Renal cortex interstitium (tissue), 15 donors: ENCODE measurements around the gene CCKAR. TPM values are rescaled to one million over a fixed set of nuclear protein-coding genes. Genes with fewer than 3 reads are reported as not detected.
"Not testable (repeated sequence)": the region's sequence is repeated elsewhere in the genome, so short reads cannot be mapped to it uniquely, and the experiment has no call there.

ENCODE experiments used
- DNase-seq, 11 donors: peaks; one replicate each; pipeline ENCODE4 v3.0.0-alpha.2; 2013; ENCODE audit warnings: low read depth in 9 of 11, low spot score in 4 of 11; ENCODE audit errors: extremely low read depth in 1 of 11
- long read RNA-seq, 16 experiments: transcript quantifications; one replicate each; lab custom pipeline, GENCODE V29; 2026
- polyA plus RNA-seq, 3 donors: library from polyadenylated mRNA; unstranded; fragments of 120-200 nt; gene quantifications; one replicate each; pipeline ENCODE4 v1.2.1, GENCODE V29; 2013; ENCODE audit not compliant: insufficient read length in 3 of 3

CCKAR gene, protein sequence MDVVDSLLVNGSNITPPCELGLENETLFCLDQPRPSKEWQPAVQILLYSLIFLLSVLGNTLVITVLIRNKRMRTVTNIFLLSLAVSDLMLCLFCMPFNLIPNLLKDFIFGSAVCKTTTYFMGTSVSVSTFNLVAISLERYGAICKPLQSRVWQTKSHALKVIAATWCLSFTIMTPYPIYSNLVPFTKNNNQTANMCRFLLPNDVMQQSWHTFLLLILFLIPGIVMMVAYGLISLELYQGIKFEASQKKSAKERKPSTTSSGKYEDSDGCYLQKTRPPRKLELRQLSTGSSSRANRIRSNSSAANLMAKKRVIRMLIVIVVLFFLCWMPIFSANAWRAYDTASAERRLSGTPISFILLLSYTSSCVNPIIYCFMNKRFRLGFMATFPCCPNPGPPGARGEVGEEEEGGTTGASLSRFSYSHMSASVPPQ
- under 1 TPM in 2 of 3 donors, not detected in 1; 0.06 to 0.09 TPM for polyA plus RNA-seq
- long read RNA-seq, donor 1: 0 reads
- long read RNA-seq, donor 2: 0 reads
- long read RNA-seq, donor 3: 0 reads
- long read RNA-seq, donor 4: 0 reads
- long read RNA-seq, donor 5: 0 reads
- long read RNA-seq, donor 6: 0 reads
- long read RNA-seq, donor 7: 0 reads
- long read RNA-seq, donor 8: 0 reads
- long read RNA-seq, donor 9: 0 reads
- long read RNA-seq, donor 10: 0 reads
- long read RNA-seq, donor 11: 0 reads
- long read RNA-seq, donor 12: 0 reads
- long read RNA-seq, donor 13: 0 reads
- long read RNA-seq, donor 14: 0 reads
- long read RNA-seq, donor 15: 0 reads
- long read RNA-seq, donor 16: 0 reads

GRCh38 chr4:26490111-26490959, at the start of gene CCKAR:
Gene CCKAR (minus strand): TSS chr4:26490484. CDS start chr4:26490267, 217 bp downstream.
- DNase-seq: no peak

DNA sequence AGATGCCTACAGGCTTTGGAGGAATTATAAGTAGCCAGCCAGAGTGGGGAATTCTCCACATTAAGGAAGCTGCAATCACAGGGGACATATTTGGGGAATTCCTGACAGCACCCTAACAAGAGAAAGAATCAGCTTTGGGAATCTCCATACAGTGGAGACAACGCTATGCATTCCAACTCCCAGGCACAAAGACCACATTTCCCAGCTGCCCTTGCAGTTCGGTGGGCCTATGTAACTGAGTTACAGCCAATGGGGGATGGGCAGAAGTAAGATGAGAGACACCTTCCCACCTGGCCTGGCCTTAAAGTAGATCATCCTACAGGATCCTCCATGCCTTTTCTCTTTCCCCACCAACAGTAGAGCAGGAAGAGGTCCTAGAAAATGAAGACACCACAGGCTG, 43.4 kb upstream of the CCKAR start:
- no peak for DNase-seq

DNA sequence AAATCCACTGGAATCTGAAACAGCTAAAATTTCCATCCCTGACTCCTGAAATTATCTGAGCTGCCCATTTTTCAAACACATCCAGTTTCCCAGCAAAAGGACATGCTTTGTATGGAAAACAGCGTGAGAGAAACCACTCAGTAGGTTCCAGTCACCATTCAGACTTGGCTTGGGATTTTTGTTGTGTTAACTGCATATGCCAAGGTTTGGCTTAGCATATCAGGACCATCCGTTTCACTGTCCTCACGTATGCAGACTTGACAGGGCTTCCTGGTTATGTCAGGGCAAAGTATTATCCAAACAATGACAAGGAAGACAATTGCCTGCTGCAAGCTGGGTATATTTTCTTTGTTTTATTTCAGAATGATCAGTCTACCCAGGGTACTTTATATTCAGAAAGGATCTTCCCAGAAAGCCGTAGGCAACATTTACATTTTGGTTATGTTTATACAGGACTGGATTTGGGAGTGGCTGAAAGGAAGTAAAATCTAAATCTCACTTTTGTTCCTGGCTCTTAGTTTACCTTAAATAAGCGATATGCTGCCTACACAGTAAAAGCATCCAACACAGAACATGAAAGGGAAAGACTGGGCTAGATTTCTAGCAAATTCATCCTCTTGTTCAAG, 41.3 kb upstream of the CCKAR start:
- DNase-seq: no peak

- no peak for DNase-seq
Measured at GRCh38 chr4:26530099-26530498, 39.8 kb upstream of the CCKAR start.

- no peak for DNase-seq
Measured at GRCh38 chr4:26529479-26529878, 39.2 kb upstream of the CCKAR start.

GRCh38 chr4:26525771-26526150, 35.5 kb upstream of the CCKAR start:
- no peak for DNase-seq

DNA sequence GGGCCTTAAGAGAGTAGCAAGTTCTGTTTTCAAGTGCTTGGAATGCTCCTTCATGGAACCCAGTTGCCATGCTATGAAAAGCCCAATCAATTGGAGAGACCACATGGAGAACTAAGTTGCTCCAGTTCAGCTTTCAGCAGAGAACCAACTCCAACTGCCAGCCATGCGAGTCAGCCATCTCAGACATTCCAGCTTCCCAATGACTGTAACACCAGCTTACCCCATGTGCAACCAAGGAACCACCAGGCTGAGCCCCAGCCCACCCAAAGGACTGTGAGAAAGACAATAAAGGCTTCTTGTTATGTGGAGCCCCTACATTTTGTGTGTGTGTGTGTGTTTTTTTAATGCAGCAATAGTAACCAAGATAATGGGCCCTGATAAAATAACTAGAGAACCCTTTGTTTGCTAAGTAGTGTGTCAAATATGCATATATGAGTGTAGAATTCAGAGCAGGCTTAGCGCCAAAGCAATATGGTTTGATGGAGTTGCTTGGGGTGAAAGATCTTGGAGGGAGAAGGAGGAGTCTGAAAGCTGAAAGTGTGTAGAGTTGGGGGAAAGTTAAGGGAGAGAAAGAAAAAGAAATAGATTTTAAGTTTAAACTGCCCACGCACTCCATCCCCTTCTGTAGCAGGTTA, 35.0 kb upstream of the CCKAR start:
- no peak for DNase-seq

DNA sequence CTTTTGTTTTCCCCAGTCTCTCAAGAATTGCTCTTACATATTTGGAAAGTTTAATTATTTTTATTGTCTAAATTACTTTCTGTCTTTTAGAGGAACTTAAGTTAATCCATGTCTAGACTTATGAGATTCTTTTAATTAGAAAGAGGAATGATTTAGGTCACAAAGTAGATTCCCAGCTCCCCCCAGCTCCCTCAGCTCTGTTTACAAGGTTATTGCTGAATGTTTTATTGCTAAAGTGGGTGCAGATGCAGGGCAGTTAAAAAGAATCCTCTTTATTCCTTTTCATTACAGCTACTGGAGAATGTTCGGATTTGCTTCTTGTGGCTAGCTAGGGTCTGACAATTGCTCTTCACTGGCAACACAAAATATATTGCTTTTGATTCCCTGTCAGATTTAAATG, 33.7 kb upstream of the CCKAR start:
- no peak for DNase-seq

- no peak for DNase-seq
Measured at GRCh38 chr4:26522478-26522877, 32.2 kb upstream of the CCKAR start.

DNA sequence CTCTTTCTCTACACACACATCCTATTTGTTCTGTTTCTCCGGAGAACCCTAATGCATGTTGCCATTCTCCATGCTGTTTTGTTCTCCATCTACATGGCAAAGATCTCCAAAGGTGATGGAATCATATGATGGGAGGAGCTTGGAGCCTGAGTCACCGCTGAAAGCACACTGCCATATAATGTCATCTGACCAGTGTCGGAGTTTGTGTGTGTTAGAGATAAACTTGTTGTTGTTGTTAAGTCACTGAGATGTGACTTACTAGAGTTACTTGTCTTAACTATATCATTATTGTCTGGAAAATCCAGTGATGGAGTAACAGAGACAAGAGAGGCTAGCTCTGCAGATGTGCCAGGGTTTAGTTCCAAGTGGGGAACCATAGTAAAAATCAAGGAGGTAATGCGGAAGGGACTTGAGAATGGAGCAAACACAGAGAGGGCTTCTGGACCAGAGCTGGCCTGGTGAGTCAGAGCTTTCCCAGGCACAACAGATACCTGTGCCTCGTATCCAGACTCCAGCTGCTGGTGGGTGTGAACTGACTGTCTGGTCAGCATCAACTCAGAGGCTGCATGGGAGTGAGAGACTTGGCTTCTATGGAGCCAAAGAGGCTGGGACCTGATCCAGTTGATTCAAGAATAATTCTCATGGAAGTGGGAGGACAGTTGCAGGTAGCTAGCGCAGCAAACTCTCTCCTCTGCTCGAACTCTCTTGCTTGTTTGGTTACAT, 30.6 kb upstream of the CCKAR start:
- DNase-seq: no peak

DNA sequence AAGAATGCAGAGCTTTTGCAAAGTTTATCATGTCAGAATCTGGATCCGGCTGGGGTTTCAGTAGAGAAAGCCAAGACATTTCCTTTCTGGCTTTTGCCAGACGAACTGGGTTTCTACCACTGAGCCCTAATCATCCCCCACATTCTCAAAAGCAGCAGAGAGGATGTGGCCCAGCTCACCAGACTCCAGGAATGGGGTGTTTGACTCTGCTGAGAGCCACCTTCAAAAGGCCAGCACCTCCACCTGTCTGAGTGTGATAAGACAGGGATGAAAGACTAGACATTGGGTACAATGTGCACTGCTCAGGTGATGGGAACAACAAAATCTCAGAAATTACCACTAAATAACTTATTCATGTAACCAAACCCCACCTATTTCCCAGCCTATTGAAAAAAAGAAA, 25.7 kb upstream of the CCKAR start:
- DNase-seq: no peak

- DNase-seq: no peak
Measured at GRCh38 chr4:26510334-26510964, 20.2 kb upstream of the CCKAR start.

- DNase-seq: no peak
Measured at GRCh38 chr4:26509681-26510333, 19.5 kb upstream of the CCKAR start.

DNA sequence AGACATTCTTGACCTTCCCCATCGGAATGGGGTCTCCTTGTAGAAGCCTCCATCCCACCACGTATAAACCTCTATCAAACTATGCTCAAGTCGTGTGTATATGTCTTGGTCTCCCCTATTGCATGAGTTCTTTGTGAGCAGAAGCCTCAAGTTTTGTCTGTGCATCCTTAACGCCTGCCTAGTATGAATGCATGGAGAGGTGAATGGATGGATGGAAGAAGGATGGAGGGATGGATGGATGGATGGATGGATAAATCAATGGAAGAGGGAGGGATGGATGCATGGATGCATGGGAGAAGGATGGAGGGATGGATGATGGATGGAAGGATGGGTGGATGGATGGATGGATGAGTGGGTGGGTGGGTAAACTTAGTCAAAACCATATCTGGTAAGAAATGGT, 17.0 kb upstream of the CCKAR start:
- DNase-seq: no peak

DNA sequence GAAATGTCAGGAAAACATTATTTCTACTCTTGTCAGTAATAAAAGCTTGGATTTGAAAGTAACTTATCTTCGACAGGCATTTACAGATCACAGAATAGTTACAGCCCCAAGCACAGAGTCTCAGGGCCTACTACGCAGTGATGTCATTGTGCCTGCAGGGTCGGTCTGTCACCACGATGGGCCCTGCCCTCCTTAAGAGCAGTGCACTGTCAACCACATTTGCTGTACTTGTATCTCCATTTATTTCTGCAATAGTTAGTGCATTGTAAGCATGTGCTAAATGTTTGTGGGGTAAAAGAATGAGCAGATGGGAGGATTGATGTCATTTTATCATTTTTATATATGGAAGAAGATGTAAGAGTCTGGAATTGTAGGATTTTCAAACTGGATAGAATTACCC, 13.6 kb upstream of the CCKAR start:
- no peak for DNase-seq

GRCh38 chr4:26503427-26503826, 13.1 kb upstream of the CCKAR start:
- no peak for DNase-seq

- not testable (repeated sequence) for DNase-seq
Measured at GRCh38 chr4:26500565-26500999, 10.3 kb upstream of the CCKAR start.
